B cell (primary cell): ENCODE measurements around the gene CAP2. TPM values are rescaled to one million over a fixed set of nuclear protein-coding genes. Genes with fewer than 3 reads are reported as not detected.

Source experiments
- ATAC-seq: fragments of 200-7000 bp; cut with Tn5 transposase; one replicate; pipeline ENCODE4 v1.10.0; 2021; ENCODE audit warnings: low read depth, mild to moderate bottlenecking, moderate number of reproducible peaks, moderate library complexity
- CTCF ChIA-PET: fragments of 350-600 bp; sonication (Branson Sonifier 250); formaldehyde crosslinking; loops from one replicate; lab custom pipeline; 2021; ENCODE audit warnings: antibody characterized with exemption, inconsistent platforms; lab: Charles Lee
- POLR2A ChIA-PET: fragments of 350-600 bp; sonication (Branson Sonifier 250); formaldehyde crosslinking; loops from one replicate; lab custom pipeline; 2021; ENCODE audit warnings: antibody characterized with exemption; lab: Charles Lee
- DNase-seq: peaks from one replicate; pipeline ENCODE4 v3.0.0; 2013
- H2AFZ ChIP-seq: 2 replicates; pipeline ENCODE4 v1.6.1; 2012; ENCODE audit warnings: mild to moderate bottlenecking, low read depth, low read length; ENCODE audit not compliant: insufficient read depth, poor library complexity, severe bottlenecking
- H3K27ac ChIP-seq, 2 donors: 1 replicate in 1 of 2; 2 replicates in 1 of 2; pipeline ENCODE4 v1.5.1; 2012 to 2013; ENCODE audit warnings: low read length in 2 of 2, mild to moderate bottlenecking in 2 of 2, moderate library complexity in 1 of 2
- H3K27me3 ChIP-seq, 4 experiments: fragments of 200-600 bp in 1 of 4; sonication (generic) in 1 of 4; replicated peaks in 1 of 4; 1 replicate in 2 of 4; 2 replicates in 2 of 4; pipeline versions ENCODE4 v1.6.1 to v1.7.0; 2013 to 2016; ENCODE audit warnings: low read length in 3 of 4, mild to moderate bottlenecking in 2 of 4, mixed read lengths in 1 of 4, moderate library complexity in 1 of 4; ENCODE audit not compliant: insufficient read depth in 4 of 4, control insufficient read depth in 3 of 4; ENCODE audit errors: control extremely low read depth in 1 of 4
- H3K36me3 ChIP-seq, 2 experiments: replicated peaks in 1 of 2; 1 replicate in 1 of 2; 2 replicates in 1 of 2; pipeline versions ENCODE4 v1.6.1 to v1.7.1; 2013; ENCODE audit warnings: low read length in 1 of 2; ENCODE audit not compliant: insufficient read depth in 2 of 2, control insufficient read depth in 1 of 2; ENCODE audit errors: control extremely low read depth in 1 of 2, extremely low read depth in 1 of 2
- H3K4me1 ChIP-seq, 2 donors: fragments of 200-600 bp in 1 of 2; sonication (generic) in 1 of 2; 1 replicate in 1 of 2; 2 replicates in 1 of 2; pipeline versions ENCODE4 v1.5.1 to v1.6.1; 2013 to 2017; ENCODE audit warnings: low read length in 2 of 2; ENCODE audit not compliant: control insufficient read depth in 2 of 2, insufficient read depth in 2 of 2
- H3K4me2 ChIP-seq: replicated peaks from 2 replicates; pipeline ENCODE3; 2012; ENCODE audit warnings: mild to moderate bottlenecking, low read depth, low read length; ENCODE audit not compliant: poor library complexity, severe bottlenecking
- H3K4me3 ChIP-seq, 5 experiments: fragments of 200-600 bp in 1 of 5; sonication (generic) in 1 of 5; 1 replicate in 3 of 5; 2 replicates in 2 of 5; pipeline versions ENCODE4 v1.5.1 to v1.7.0; 2011 to 2016; ENCODE audit warnings: low read length in 4 of 5, mild to moderate bottlenecking in 4 of 5, low read depth in 2 of 5, control low read depth in 1 of 5, moderate library complexity in 1 of 5; ENCODE audit not compliant: insufficient read depth in 1 of 5; ENCODE audit errors: control extremely low read depth in 1 of 5, extremely low read depth in 1 of 5
- H3K79me2 ChIP-seq: fragments of 200-600 bp; sonication (generic); one replicate; pipeline ENCODE4 v1.6.0; 2016; ENCODE audit warnings: low read length; ENCODE audit not compliant: control insufficient read depth, insufficient read depth
- H3K9ac ChIP-seq: fragments of 200-600 bp; sonication (generic); 2 replicates; pipeline ENCODE4 v1.6.1; 2017; ENCODE audit warnings: mild to moderate bottlenecking, low read length, moderate library complexity
- H3K9me3 ChIP-seq, 3 donors: one replicate each; pipeline versions ENCODE4 v1.6.1 to v1.7.1; 2013; ENCODE audit warnings: low read length in 2 of 3; ENCODE audit not compliant: control insufficient read depth in 2 of 3, insufficient read depth in 1 of 3; ENCODE audit errors: control extremely low read depth in 1 of 3
- H4K20me1 ChIP-seq: 2 replicates; pipeline ENCODE4 v1.6.0; 2012; ENCODE audit warnings: mild to moderate bottlenecking, low read length; ENCODE audit not compliant: insufficient read depth, control insufficient read depth, poor library complexity, severe bottlenecking
- H3K27ac Mint-ChIP-seq: one replicate; pipeline ENCODE4 v1.8.0; 2021; ENCODE audit warnings: mixed read lengths
- H3K27me3 Mint-ChIP-seq: one replicate; pipeline ENCODE4 v1.8.0; 2021; ENCODE audit warnings: mixed read lengths
- H3K4me1 Mint-ChIP-seq: one replicate; pipeline ENCODE4 v1.8.0; 2021; ENCODE audit warnings: mixed read lengths
- H3K4me3 Mint-ChIP-seq: one replicate; pipeline ENCODE4 v1.8.0; 2021; ENCODE audit warnings: mixed read lengths
- H3K9me3 Mint-ChIP-seq: one replicate; pipeline ENCODE4 v1.8.0; 2022; ENCODE audit warnings: mixed read lengths; ENCODE audit not compliant: insufficient read depth
- CTCF ChIP-seq: fragments of 200-600 bp; IDR thresholded peaks from one replicate; pipeline ENCODE4 v1.8.0; 2022; ENCODE audit warnings: antibody characterized with exemption, mild to moderate bottlenecking
- EZH2 ChIP-seq: IDR thresholded peaks from 2 replicates; pipeline ENCODE4 v1.6.1; 2012; ENCODE audit warnings: borderline replicate concordance, low read depth, mild to moderate bottlenecking, moderate library complexity, low read length; ENCODE audit not compliant: insufficient read depth, poor library complexity, severe bottlenecking
- WGBS: methylation state at CpG from one replicate; pipeline ENCODE4 v1.1.5; 2013; ENCODE audit warnings: missing lambda C conversion rate; ENCODE audit not compliant: insufficient coverage; 5-methylcytosine and 5-hydroxymethylcytosine counted together
- intact Hi-C: fragments of 100-400 bp; cut with micrococcal nuclease; formaldehyde crosslinking; loops from one replicate; pipeline ENCODE4 v1.10.0; 2022
- polyA plus RNA-seq: library from polyadenylated mRNA; depleted of rRNA; stranded (reverse); fragments of >200 nt; gene quantifications from 2 replicates; pipeline ENCODE4 v1.2.3, GENCODE V29; 2012
- total RNA-seq, 2 donors: library from RNA; stranded (reverse); fragments of 120-200 nt in 1 of 2; gene quantifications; 1 replicate in 1 of 2; 2 replicates in 1 of 2; pipeline versions ENCODE4 v1.2.3 to v1.2.4, GENCODE V29; 2013 to 2022

Gene CAP2
- total and polyA plus RNA-seq, 2 donors (not counting 1 experiment from before 2014, with no cell fraction given), result not detected

GRCh38 chr6:17347012-17347411, 46.4 kb upstream of the CAP2 start:
- no peaks in the 10 kb centered on the region for H4K20me1 ChIP-seq

GRCh38 chr6:17349427-17349826, 44.0 kb upstream of the CAP2 start:
- H3K79me2 ChIP-seq, result no peaks in the 10 kb centered on the region
- ATAC-seq, result no peak
- TF ChIP-seq EZH2, result no peak
- TF ChIP-seq CTCF, result no peak
- intact Hi-C loops, result no loop called here
- H3K27ac ChIP-seq, result no peak overlapping the region
- no peak overlapping the region for H3K9ac ChIP-seq
- H3K4me2 ChIP-seq, result no peak overlapping the region
- POLR2A ChIA-PET, result no interaction called here
- H2AFZ ChIP-seq, result no peak overlapping the region
- peaks cover 0 to 2% (median 0%) of the 10 kb centered on the region in 3 donors for H3K9me3 ChIP-seq
- Mint-ChIP-seq H3K4me3 (no peak overlapping the region), H3K9me3 (no peaks in the 10 kb centered on the region), H3K27ac (no peak overlapping the region), H3K4me1 (no peaks in the 10 kb centered on the region), H3K27me3 (peaks cover 3% of the 10 kb centered on the region)
- no peaks in the 10 kb centered on the region for H3K36me3 ChIP-seq
- 86% methylated on average over 1 of the region's 2 CpGs for WGBS
- H4K20me1 ChIP-seq, result no peaks in the 10 kb centered on the region
- no peak overlapping the region for H3K4me3 ChIP-seq
- no peaks in the 10 kb centered on the region for H3K27me3 ChIP-seq
- DNase-seq, result no peak
- H3K4me1 ChIP-seq, result no peaks in the 10 kb centered on the region
- CTCF ChIA-PET, result no interaction called here

More at GRCh38 chr6:17347012-17347411, 46.4 kb upstream of the CAP2 start:
- no peak for DNase-seq
- ChIA-PET POLR2A (no interaction called here), CTCF (no interaction called here)
- Histone ChIP-seq H3K79me2 (no peaks in the 10 kb centered on the region), H3K4me2 (no peak overlapping the region), H3K4me3 (no peak overlapping the region), H3K36me3 (no peaks in the 10 kb centered on the region), H2AFZ (no peak overlapping the region), H3K27me3 (no peaks in the 10 kb centered on the region), H3K4me1 (no peaks in the 10 kb centered on the region), H3K27ac (no peak overlapping the region), H3K9ac (no peak overlapping the region), H3K9me3 (peaks cover 0 to 2% (median 0%) of the 10 kb centered on the region in 3 donors)
- H3K27me3 Mint-ChIP-seq, result no peaks in the 10 kb centered on the region
- no peak for TF ChIP-seq CTCF
- WGBS, result 50% methylated on average over 1 of the region's 2 CpGs
- no peak overlapping the region for H3K4me3 Mint-ChIP-seq
- no peak overlapping the region for H3K27ac Mint-ChIP-seq
- no peak for ATAC-seq
- H3K4me1 Mint-ChIP-seq, result no peaks in the 10 kb centered on the region
- H3K9me3 Mint-ChIP-seq, result peaks cover 4% of the 10 kb centered on the region
- intact Hi-C loops, result no loop called here
